BE2C (cell line): ENCODE data around the gene MMD.
"Not testable (repeated sequence)": the region's sequence is repeated elsewhere in the genome, so short reads cannot be mapped to it uniquely, and the experiment has no call there.

Experiments used
- DNase-seq: peaks from one replicate; pipeline ENCODE4 v3.0.0-alpha.2; 2020
- H3K27me3 ChIP-seq: fragments of 250-450 bp; sonication (Bioruptor Pico); 2 replicates; pipeline ENCODE4 v1.5.1; 2020; ENCODE audit warnings: mild to moderate bottlenecking
- H3K36me3 ChIP-seq: fragments of 250-450 bp; sonication (Bioruptor Pico); 2 replicates; pipeline ENCODE4 v1.5.1; 2020; ENCODE audit warnings: mild to moderate bottlenecking
- H3K4me1 ChIP-seq: fragments of 250-450 bp; sonication (Bioruptor Pico); 2 replicates; pipeline ENCODE4 v1.5.1; 2020
- H3K4me3 ChIP-seq: 2 replicates; pipeline ENCODE4 v1.5.1; 2011; ENCODE audit warnings: low read depth, low read length
- H3K9me3 ChIP-seq: fragments of 250-450 bp; sonication (Bioruptor Pico); 2 replicates; pipeline ENCODE4 v1.5.1; 2020
- TF ChIP-seq, protein P1 (sequence below): IDR thresholded peaks from 2 replicates; pipeline ENCODE4 v1.5.1; 2012; ENCODE audit warnings: mild to moderate bottlenecking, low read depth, low read length

MMD gene

DNA sequence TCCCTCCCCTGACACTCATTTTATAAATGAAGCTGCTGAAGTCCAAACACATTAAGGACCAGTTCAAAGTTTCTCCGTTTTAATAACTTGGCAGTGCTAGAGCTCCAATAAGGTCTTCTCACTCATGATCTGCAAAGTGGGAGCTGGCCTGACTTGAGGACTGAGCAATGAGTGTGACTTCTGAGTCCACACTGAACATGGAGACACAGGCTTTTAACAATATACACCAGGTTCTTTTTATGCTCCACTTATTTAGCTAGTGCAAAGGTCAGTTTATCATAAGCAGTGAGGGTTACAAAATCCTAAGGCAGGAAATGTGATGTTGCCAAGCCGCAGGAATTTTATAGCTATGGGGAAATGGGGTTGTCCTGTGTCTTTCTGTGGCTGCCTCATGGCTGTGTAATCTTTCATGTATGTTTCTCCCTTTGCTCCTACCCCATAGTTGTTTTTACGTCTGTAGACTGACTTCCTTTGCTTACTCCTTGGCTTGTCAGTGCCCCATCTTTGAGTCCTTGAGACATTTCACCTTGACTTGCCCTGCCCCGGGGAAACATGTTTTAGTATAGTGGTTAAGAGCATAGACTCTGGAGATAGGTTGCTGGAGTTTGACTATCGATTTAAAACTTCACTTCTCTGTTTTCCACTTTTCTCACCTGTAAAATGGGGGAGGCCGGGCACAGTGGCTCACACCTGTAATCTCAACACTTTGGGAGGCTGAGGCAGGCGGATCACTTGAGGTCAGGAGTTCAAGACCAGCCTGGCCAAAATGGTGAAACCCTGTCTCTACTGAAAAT is 12.2 kb upstream of the MMD start:
- H3K4me3 ChIP-seq, result no peak overlapping the region
- no peaks in the 10 kb centered on the region for H3K9me3 ChIP-seq
- no peaks in the 10 kb centered on the region for H3K27me3 ChIP-seq
- no peak for DNase-seq
- TF ChIP-seq, protein P1, sequence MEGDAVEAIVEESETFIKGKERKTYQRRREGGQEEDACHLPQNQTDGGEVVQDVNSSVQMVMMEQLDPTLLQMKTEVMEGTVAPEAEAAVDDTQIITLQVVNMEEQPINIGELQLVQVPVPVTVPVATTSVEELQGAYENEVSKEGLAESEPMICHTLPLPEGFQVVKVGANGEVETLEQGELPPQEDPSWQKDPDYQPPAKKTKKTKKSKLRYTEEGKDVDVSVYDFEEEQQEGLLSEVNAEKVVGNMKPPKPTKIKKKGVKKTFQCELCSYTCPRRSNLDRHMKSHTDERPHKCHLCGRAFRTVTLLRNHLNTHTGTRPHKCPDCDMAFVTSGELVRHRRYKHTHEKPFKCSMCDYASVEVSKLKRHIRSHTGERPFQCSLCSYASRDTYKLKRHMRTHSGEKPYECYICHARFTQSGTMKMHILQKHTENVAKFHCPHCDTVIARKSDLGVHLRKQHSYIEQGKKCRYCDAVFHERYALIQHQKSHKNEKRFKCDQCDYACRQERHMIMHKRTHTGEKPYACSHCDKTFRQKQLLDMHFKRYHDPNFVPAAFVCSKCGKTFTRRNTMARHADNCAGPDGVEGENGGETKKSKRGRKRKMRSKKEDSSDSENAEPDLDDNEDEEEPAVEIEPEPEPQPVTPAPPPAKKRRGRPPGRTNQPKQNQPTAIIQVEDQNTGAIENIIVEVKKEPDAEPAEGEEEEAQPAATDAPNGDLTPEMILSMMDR, result no peak
- H3K4me1 ChIP-seq, result peaks cover 12% of the 10 kb centered on the region
- no peaks in the 10 kb centered on the region for H3K36me3 ChIP-seq

DNA sequence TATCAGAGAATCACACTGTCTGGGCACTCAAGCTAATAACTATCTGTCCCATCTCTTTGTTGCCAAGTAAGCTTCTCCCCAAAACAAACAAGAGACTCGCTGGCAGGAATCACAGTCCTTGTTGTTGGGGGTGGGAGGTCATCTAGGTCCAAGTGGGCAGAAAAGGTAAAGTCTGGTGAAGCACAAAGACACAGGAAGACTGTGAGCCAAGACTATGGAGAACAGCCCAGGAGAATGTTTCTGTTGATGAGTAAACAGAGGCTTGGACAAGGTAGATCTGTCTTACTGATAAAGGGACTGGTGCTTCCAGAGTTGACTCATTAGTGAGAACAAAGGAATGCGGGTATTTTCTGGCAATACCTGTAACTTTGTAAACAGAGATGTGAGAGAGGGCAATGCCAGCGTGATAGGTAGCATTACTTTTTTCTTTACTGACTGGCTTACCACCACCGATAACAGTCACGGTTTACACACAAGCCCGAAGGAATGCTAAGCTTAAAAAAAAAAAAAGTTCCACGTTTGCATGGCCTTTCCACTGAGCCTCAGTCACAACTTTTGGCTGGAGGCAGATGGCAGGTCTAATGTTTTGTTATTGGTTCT is 11.5 kb upstream of the MMD start:
- no peaks in the 10 kb centered on the region for H3K36me3 ChIP-seq
- H3K9me3 ChIP-seq, result no peaks in the 10 kb centered on the region
- peaks cover 12% of the 10 kb centered on the region for H3K4me1 ChIP-seq
- TF ChIP-seq, protein P1, result no peak
- no peak overlapping the region for H3K4me3 ChIP-seq
- no peaks in the 10 kb centered on the region for H3K27me3 ChIP-seq
- no peak for DNase-seq

DNA sequence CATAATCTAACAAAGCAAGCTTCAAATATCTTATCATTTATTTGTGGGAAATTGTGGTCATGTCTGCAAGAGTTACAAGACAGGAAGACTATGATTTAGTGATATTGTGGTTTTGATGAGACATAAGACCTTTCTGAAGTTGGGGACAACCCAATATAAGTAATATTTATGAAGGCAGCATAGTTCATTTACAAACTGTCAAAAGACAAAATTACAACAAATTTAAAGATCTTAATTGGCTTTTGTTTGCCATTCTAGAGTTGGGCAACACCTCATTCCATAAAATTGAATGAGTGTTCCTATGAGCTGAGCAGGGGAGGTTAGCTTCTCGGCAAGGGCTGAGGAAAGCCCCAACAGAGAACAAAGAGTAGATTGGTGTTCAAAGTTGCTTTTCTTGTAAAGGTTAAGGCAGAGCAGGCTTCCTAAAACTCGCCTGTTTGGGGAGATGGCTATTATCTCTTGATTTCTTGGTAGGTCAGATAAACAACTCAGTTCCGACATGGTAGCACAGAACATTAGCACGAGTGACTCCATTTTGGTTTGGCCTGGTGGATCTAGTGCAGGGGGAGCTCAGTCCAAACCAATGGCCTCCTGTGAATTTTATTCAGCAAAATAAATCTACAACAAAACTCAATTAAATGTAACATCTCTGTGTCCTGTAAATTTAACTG is 10.9 kb upstream of the MMD start:
- Histone ChIP-seq H3K36me3 (no peaks in the 10 kb centered on the region), H3K27me3 (no peaks in the 10 kb centered on the region), H3K4me3 (no peak overlapping the region), H3K9me3 (no peaks in the 10 kb centered on the region), H3K4me1 (peaks cover 12% of the 10 kb centered on the region)
- no peak for DNase-seq
- TF ChIP-seq, protein P1, result no peak

DNA sequence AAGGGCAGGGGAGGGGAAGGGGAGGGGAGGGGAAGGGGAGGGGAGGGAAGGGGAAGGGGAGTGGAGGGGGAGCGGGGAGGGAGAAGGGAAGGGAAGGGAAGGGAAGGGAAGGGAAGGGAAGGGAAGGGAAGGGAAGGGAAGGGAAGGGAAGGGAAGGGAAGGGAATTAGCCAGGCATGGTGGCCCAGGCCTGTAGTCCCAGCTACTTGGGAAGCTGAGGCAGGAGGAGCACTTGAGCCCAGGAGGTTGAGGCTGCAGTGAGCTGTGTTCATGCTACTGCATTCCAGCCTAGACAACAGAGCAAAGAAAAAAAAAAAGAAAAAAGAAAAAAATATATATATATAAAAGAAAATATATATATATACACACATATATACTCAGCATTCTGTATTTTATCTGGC is 10.3 kb upstream of the MMD start:
- not testable (repeated sequence) for H3K27me3 ChIP-seq

DNA sequence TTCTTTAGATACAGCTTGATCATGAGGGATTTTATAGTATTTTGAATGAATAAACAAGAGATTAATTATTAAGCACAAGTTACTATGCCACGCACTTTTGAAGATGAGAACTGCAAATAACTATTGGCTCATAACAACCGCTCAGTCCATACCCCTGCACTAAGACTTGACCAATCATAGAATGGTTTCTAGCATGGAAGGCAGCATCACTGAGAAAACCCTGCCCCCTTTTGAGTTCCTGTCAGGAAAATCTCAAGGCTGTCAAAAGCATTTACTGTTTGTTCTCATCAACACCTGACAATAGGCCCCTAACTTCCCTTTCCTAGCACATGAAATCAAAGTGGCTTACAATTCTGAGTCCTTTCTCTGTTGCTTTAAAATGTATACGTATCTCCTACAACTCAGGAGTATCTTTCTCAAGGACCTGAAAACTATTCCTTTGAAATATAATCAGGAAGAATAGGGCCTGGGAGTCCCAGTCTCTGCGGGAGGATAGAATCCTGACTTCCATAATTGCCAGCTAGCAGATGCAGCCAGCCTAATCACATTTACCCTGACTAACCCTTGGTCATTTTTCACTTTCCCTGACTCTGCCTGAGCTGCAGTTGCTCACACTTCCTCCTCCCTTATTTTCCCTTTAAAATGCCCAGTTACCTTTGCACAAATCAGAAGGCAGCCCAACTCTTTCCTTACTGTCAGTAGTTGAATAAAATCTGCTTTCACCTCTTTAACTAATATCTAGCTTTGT is 9.1 kb upstream of the MMD start:
- Histone ChIP-seq H3K36me3 (no peaks in the 10 kb centered on the region), H3K4me1 (peaks cover 12% of the 10 kb centered on the region), H3K27me3 (no peaks in the 10 kb centered on the region), H3K9me3 (no peaks in the 10 kb centered on the region), H3K4me3 (no peak overlapping the region)
- DNase-seq, result peak; percentile 61
- TF ChIP-seq, protein P1, result no peak

More for the DNA sequence above, 10.3 kb upstream of the MMD start:
- H3K36me3 ChIP-seq, H3K4me3 ChIP-seq, H3K9me3 ChIP-seq, DNase-seq: not testable (repeated sequence)
- H3K4me1 ChIP-seq, result peaks cover 12% of the 10 kb centered on the region

GRCh38 chr17:55427587-55427882 is 5.9 kb upstream of the MMD start:
- no peak for DNase-seq
- H3K4me1 ChIP-seq, result peaks cover 12% of the 10 kb centered on the region
- TF ChIP-seq, protein P1, result no peak
- H3K4me3 ChIP-seq, result no peak overlapping the region
- no peaks in the 10 kb centered on the region for H3K36me3 ChIP-seq
- H3K27me3 ChIP-seq, result no peaks in the 10 kb centered on the region
- H3K9me3 ChIP-seq, result no peaks in the 10 kb centered on the region
